GM23338 (cell line): ENCODE measurements around the gene MIAT. TPM values are rescaled to one million over a fixed set of nuclear protein-coding genes. Genes with fewer than 3 reads are reported as not detected.

Source experiments
- ATAC-seq: fragments of 200-7000 bp; cut with Tn5 transposase; 3 replicates; pipeline ENCODE4 v1.9.1; 2020
- DNase-seq: peaks from one replicate; pipeline ENCODE4 v3.0.0-alpha.2; 2015; ENCODE audit warnings: low spot score
- H2AFZ ChIP-seq: fragments of 200-600 bp; sonication (generic); 2 replicates; pipeline ENCODE4 v1.8.0; 2016; ENCODE audit warnings: antibody characterized with exemption, mild to moderate bottlenecking, moderate library complexity
- H3F3A ChIP-seq: fragments of 200-600 bp; sonication (generic); replicated peaks from 2 replicates; pipeline ENCODE4 v1.8.0; 2017; ENCODE audit warnings: antibody characterized with exemption, mixed run types, low read depth
- H3K27ac ChIP-seq: fragments of 200-600 bp; sonication (generic); 2 replicates; pipeline ENCODE4 v1.6.1; 2016; ENCODE audit warnings: low read depth
- H3K27me3 ChIP-seq: fragments of 200-600 bp; sonication (generic); 2 replicates; pipeline ENCODE4 v1.8.0; 2016; ENCODE audit warnings: mild to moderate bottlenecking, mixed run types, moderate library complexity; ENCODE audit not compliant: insufficient read depth
- H3K36me3 ChIP-seq: fragments of 200-600 bp; sonication (generic); 2 replicates; pipeline ENCODE4 v1.8.0; 2016; ENCODE audit warnings: mild to moderate bottlenecking; ENCODE audit not compliant: insufficient read depth
- H3K4me1 ChIP-seq: fragments of 200-600 bp; sonication (generic); 2 replicates; pipeline ENCODE4 v1.8.0; 2016; ENCODE audit warnings: mild to moderate bottlenecking, moderate library complexity; ENCODE audit not compliant: insufficient read depth
- H3K4me2 ChIP-seq: fragments of 200-600 bp; sonication (generic); 2 replicates; pipeline ENCODE4 v1.7.1; 2017; ENCODE audit warnings: mixed run types
- H3K4me3 ChIP-seq: fragments of 200-600 bp; sonication (generic); 2 replicates; pipeline ENCODE4 v1.6.1; 2016; ENCODE audit warnings: mixed run types
- H3K79me2 ChIP-seq: fragments of 200-600 bp; sonication (generic); replicated peaks from 2 replicates; pipeline ENCODE4 v1.8.0; 2017; ENCODE audit warnings: mild to moderate bottlenecking; ENCODE audit not compliant: insufficient read depth
- H3K9me2 ChIP-seq: fragments of 200-600 bp; sonication (generic); 2 replicates; pipeline ENCODE4 v1.8.0; 2017; ENCODE audit not compliant: insufficient read depth
- H4K20me1 ChIP-seq: fragments of 200-600 bp; sonication (generic); replicated peaks from 2 replicates; pipeline ENCODE4 v1.8.0; 2017; ENCODE audit warnings: mild to moderate bottlenecking; ENCODE audit not compliant: insufficient read depth
- H3K27ac Mint-ChIP-seq: 2 replicates; pipeline ENCODE4 v1.8.0; 2020; ENCODE audit warnings: inconsistent platforms, mild to moderate bottlenecking, moderate library complexity, mixed read lengths
- H3K27me3 Mint-ChIP-seq: 3 replicates; pipeline ENCODE4 v1.8.0; 2022; ENCODE audit warnings: low read depth, mild to moderate bottlenecking, moderate library complexity, mixed read lengths, inconsistent platforms; ENCODE audit not compliant: insufficient read depth, poor library complexity
- H3K36me3 Mint-ChIP-seq: 3 replicates; pipeline ENCODE4 v1.8.0; 2021; ENCODE audit warnings: low read depth, mild to moderate bottlenecking, inconsistent platforms, moderate library complexity, mixed read lengths
- H3K4me1 Mint-ChIP-seq: 3 replicates; pipeline ENCODE4 v1.8.0; 2020; ENCODE audit warnings: mild to moderate bottlenecking, inconsistent platforms, mixed read lengths
- H3K4me3 Mint-ChIP-seq: 3 replicates; pipeline ENCODE4 v1.8.0; 2021; ENCODE audit warnings: moderate library complexity, mild to moderate bottlenecking, inconsistent platforms, mixed read lengths
- H3K9me3 Mint-ChIP-seq: 3 replicates; pipeline ENCODE4 v1.8.0; 2020; ENCODE audit warnings: moderate library complexity, mild to moderate bottlenecking, inconsistent platforms, mixed read lengths
- CREB1 ChIP-seq: fragments of 250-450 bp; sonication (Bioruptor Pico); IDR thresholded peaks from 2 replicates; pipeline ENCODE4 v1.5.0; 2020; ENCODE audit warnings: low read depth, mild to moderate bottlenecking, moderate library complexity
- EZH2 ChIP-seq: fragments of 200-600 bp; sonication (generic); IDR thresholded peaks from one replicate; pipeline ENCODE4 v1.8.0; 2017; ENCODE audit warnings: antibody characterized with exemption, mild to moderate bottlenecking, low read depth; ENCODE audit not compliant: unreplicated experiment
- EZH2phosphoT487 ChIP-seq: fragments of 200-600 bp; sonication (generic); IDR thresholded peaks from one replicate; pipeline ENCODE4 v1.8.1; 2018; ENCODE audit warnings: antibody characterized with exemption; ENCODE audit not compliant: unreplicated experiment
- POLR2AphosphoS5 ChIP-seq: IDR thresholded peaks from 2 replicates; pipeline ENCODE4 v1.6.1; 2016; ENCODE audit warnings: antibody characterized with exemption, low read depth
- STAT1 ChIP-seq: IDR thresholded peaks from one replicate; pipeline ENCODE4 v1.6.1; 2016; ENCODE audit warnings: antibody characterized with exemption; ENCODE audit not compliant: unreplicated experiment
- ZNF114 ChIP-seq: fragments of 250-450 bp; sonication (Bioruptor Pico); IDR thresholded peaks from 2 replicates; pipeline ENCODE4 v1.5.0; 2020; ENCODE audit warnings: mild to moderate bottlenecking, moderate library complexity
- ZNF331 ChIP-seq: fragments of 250-450 bp; sonication (Bioruptor Pico); IDR thresholded peaks from 2 replicates; pipeline ENCODE4 v1.5.0; 2020; ENCODE audit warnings: low read depth, mild to moderate bottlenecking, moderate library complexity
- ZNF462 ChIP-seq: fragments of 250-450 bp; sonication (Bioruptor Pico); IDR thresholded peaks from 2 replicates; pipeline ENCODE4 v1.5.0; 2020; ENCODE audit warnings: mild to moderate bottlenecking, moderate library complexity
- polyA plus RNA-seq: library from polyadenylated mRNA; unstranded; fragments of >200 nt; fragmentation: Nextera tagmentation; extraction: Ambion mirVana; gene quantifications from 2 replicates; pipeline ENCODE4 v1.2.1, GENCODE V29; 2016
- total RNA-seq: library from RNA; depleted of rRNA; stranded (reverse); fragments of >200 nt; shearing (Covaris generic); gene quantifications from 2 replicates; pipeline ENCODE4 v1.2.3, GENCODE V29; 2014
- TF ChIP-seq, protein P1 (sequence below), 2 experiments: fragments of 200-600 bp in 1 of 2; sonication (generic) in 1 of 2; conservative IDR thresholded peaks; 2 replicates each; pipeline versions ENCODE4 v1.5.1 to v1.6.1; 2016 to 2017; ENCODE audit warnings: antibody characterized with exemption in 2 of 2, low read depth in 2 of 2, mild to moderate bottlenecking in 2 of 2, moderate library complexity in 1 of 2
- TF ChIP-seq, protein P2 (sequence below): IDR thresholded peaks from one replicate; pipeline ENCODE4 v1.6.1; 2018; ENCODE audit warnings: antibody characterized with exemption; ENCODE audit not compliant: unreplicated experiment
- TF ChIP-seq, protein P3 (sequence below): IDR thresholded peaks from 2 replicates; pipeline ENCODE4 v1.6.1; 2016; ENCODE audit warnings: antibody characterized with exemption

The MIAT gene
- total and polyA plus RNA-seq, 2 experiments from 2014 or later = 10.0 to 63.6 TPM

- TF ChIP-seq, protein P1, sequence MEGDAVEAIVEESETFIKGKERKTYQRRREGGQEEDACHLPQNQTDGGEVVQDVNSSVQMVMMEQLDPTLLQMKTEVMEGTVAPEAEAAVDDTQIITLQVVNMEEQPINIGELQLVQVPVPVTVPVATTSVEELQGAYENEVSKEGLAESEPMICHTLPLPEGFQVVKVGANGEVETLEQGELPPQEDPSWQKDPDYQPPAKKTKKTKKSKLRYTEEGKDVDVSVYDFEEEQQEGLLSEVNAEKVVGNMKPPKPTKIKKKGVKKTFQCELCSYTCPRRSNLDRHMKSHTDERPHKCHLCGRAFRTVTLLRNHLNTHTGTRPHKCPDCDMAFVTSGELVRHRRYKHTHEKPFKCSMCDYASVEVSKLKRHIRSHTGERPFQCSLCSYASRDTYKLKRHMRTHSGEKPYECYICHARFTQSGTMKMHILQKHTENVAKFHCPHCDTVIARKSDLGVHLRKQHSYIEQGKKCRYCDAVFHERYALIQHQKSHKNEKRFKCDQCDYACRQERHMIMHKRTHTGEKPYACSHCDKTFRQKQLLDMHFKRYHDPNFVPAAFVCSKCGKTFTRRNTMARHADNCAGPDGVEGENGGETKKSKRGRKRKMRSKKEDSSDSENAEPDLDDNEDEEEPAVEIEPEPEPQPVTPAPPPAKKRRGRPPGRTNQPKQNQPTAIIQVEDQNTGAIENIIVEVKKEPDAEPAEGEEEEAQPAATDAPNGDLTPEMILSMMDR (conservative IDR thresholded peaks at IDR 0.05; ENCODE audit: low read depth in 2 of 2) = no peak
- TF ChIP-seq ZNF114 (CRISPR knock-in tag) (no peak), ZNF331 (CRISPR knock-in tag) (no peak)
- TF ChIP-seq, protein P2, sequence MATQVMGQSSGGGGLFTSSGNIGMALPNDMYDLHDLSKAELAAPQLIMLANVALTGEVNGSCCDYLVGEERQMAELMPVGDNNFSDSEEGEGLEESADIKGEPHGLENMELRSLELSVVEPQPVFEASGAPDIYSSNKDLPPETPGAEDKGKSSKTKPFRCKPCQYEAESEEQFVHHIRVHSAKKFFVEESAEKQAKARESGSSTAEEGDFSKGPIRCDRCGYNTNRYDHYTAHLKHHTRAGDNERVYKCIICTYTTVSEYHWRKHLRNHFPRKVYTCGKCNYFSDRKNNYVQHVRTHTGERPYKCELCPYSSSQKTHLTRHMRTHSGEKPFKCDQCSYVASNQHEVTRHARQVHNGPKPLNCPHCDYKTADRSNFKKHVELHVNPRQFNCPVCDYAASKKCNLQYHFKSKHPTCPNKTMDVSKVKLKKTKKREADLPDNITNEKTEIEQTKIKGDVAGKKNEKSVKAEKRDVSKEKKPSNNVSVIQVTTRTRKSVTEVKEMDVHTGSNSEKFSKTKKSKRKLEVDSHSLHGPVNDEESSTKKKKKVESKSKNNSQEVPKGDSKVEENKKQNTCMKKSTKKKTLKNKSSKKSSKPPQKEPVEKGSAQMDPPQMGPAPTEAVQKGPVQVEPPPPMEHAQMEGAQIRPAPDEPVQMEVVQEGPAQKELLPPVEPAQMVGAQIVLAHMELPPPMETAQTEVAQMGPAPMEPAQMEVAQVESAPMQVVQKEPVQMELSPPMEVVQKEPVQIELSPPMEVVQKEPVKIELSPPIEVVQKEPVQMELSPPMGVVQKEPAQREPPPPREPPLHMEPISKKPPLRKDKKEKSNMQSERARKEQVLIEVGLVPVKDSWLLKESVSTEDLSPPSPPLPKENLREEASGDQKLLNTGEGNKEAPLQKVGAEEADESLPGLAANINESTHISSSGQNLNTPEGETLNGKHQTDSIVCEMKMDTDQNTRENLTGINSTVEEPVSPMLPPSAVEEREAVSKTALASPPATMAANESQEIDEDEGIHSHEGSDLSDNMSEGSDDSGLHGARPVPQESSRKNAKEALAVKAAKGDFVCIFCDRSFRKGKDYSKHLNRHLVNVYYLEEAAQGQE = no peak
Measured at GRCh38 chr22:26631282-26631681, 26.1 kb upstream of the MIAT start (continued).

DNA sequence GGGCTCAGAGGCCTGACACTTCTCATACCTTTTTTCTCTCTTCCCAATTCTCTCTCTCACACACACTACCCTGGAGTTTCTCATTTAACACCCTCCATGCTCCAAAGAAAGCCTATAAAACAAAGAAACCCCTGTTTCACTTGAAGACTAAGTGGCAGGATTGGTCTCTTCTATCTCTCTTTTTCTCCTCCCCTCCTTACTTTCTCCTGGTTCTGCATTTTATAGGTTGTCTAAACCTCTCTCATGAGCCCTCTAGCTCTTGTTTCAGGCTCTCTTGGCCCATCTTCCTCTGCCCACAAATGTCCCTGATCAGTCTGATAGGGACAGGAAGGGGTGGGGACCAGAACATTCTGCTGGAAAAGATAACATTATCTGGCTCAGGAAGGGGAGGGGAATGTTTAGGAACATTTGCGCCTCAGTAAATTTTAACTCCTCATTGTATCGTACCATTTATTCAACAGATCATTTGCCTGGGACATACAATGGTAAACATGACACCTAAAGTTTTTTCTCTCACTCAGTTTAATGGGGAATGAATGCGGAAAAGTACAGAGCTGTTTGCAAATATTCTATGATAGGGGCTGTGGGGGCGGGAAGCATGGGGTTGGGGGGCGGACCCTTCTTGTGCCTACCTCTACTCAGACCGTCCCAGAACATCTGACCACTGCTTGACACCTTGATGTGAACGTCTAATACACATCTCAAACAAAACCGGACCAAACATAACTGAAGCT, 24.8 kb upstream of the MIAT start:
- peaks cover 11% of the 10 kb centered on the region; the same call in 1 of the 2 replicates for H3K4me1 ChIP-seq
- no peaks in the 10 kb centered on the region for H3K9me2 ChIP-seq
- DNase-seq (no peak), ATAC-seq (no peak)
- H3K27ac ChIP-seq = no peak overlapping the region
- H4K20me1 ChIP-seq = no peaks in the 10 kb centered on the region
- Mint-ChIP-seq H3K4me1 (peaks cover 14% of the 10 kb centered on the region), H3K27ac (no peak overlapping the region), H3K9me3 (no peaks in the 10 kb centered on the region; the same call in 2 of the 3 replicates), H3K4me3 (no peak overlapping the region), H3K27me3 (peaks cover 13% of the 10 kb centered on the region), H3K36me3 (0 out of 3 replicates have a peak, but pooled peaks cover 3% of the 10 kb centered on the region)
- no peaks in the 10 kb centered on the region; the same call in 1 of the 2 replicates for H3K36me3 ChIP-seq
- H3K4me3 ChIP-seq = no peak overlapping the region
- H3K4me2 ChIP-seq = no peak overlapping the region
- 0 out of 2 replicates have a peak, but pooled peaks cover 3% of the 10 kb centered on the region for H3F3A ChIP-seq
- H2AFZ ChIP-seq = peak overlapping the region; percentile 52; the same call in 1 of the 2 replicates
- H3K27me3 ChIP-seq = no peaks in the 10 kb centered on the region
- H3K79me2 ChIP-seq = no peaks in the 10 kb centered on the region
- TF ChIP-seq, protein P3, sequence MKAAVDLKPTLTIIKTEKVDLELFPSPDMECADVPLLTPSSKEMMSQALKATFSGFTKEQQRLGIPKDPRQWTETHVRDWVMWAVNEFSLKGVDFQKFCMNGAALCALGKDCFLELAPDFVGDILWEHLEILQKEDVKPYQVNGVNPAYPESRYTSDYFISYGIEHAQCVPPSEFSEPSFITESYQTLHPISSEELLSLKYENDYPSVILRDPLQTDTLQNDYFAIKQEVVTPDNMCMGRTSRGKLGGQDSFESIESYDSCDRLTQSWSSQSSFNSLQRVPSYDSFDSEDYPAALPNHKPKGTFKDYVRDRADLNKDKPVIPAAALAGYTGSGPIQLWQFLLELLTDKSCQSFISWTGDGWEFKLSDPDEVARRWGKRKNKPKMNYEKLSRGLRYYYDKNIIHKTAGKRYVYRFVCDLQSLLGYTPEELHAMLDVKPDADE = no peak
- TF ChIP-seq ZNF462 (CRISPR knock-in tag) = no peak
- TF ChIP-seq ZNF114 (CRISPR knock-in tag) = no peak
- TF ChIP-seq STAT1 = no peak
- no peak for TF ChIP-seq POLR2AphosphoS5
- no peak for TF ChIP-seq EZH2
- no peak for TF ChIP-seq CREB1
- no peak for TF ChIP-seq EZH2phosphoT487
